ES-I3 (cell line): ENCODE measurements around the gene MYH9.
"Not testable (repeated sequence)": the region's sequence is repeated elsewhere in the genome, so short reads cannot be mapped to it uniquely, and the experiment has no call there.

Experiments
- H3K36me3 ChIP-seq: 2 replicates; pipeline ENCODE4 v1.6.1; 2013; ENCODE audit warnings: mild to moderate bottlenecking, low read length, control low read depth, moderate library complexity; ENCODE audit not compliant: insufficient read depth
- H3K4me1 ChIP-seq: 2 replicates; pipeline ENCODE4 v1.6.1; 2013; ENCODE audit warnings: mild to moderate bottlenecking, control low read depth, low read length; ENCODE audit not compliant: insufficient read depth
- H3K9ac ChIP-seq: 2 replicates; pipeline ENCODE4 v1.6.1; 2013; ENCODE audit warnings: low read depth, mild to moderate bottlenecking, low read length, moderate library complexity
- H3K9me3 ChIP-seq: 2 replicates; pipeline ENCODE4 v1.6.1; 2013; ENCODE audit warnings: mild to moderate bottlenecking, low read length, moderate library complexity; ENCODE audit not compliant: control insufficient read depth, insufficient read depth

The MYH9 gene

GRCh38 chr22:36294801-36295200 lies 93.0 kb downstream of the MYH9 start:
- Histone ChIP-seq H3K36me3 (peaks cover 68% of the 10 kb centered on the region), H3K4me1 (no peaks in the 10 kb centered on the region), H3K9ac (no peak overlapping the region), H3K9me3 (no peaks in the 10 kb centered on the region)

GRCh38 chr22:36294293-36294620 lies 93.5 kb downstream of the MYH9 start:
- peaks cover 68% of the 10 kb centered on the region for H3K36me3 ChIP-seq
- H3K9me3 ChIP-seq, result no peaks in the 10 kb centered on the region
- H3K9ac ChIP-seq, result no peak overlapping the region
- H3K4me1 ChIP-seq, result no peaks in the 10 kb centered on the region

- Histone ChIP-seq H3K9ac (no peak overlapping the region), H3K36me3 (peaks cover 65% of the 10 kb centered on the region), H3K9me3 (no peaks in the 10 kb centered on the region), H3K4me1 (no peaks in the 10 kb centered on the region)
Observed at GRCh38 chr22:36293606-36294292, 94.0 kb downstream of the MYH9 start.

- no peak overlapping the region for H3K9ac ChIP-seq
- no peaks in the 10 kb centered on the region for H3K9me3 ChIP-seq
- H3K4me1 ChIP-seq, result no peaks in the 10 kb centered on the region
- peaks cover 60% of the 10 kb centered on the region for H3K36me3 ChIP-seq
Observed at GRCh38 chr22:36292823-36293530, 94.8 kb downstream of the MYH9 start.

GRCh38 chr22:36291831-36292740 lies 95.7 kb downstream of the MYH9 start:
- Histone ChIP-seq H3K9ac (no peak overlapping the region), H3K9me3 (no peaks in the 10 kb centered on the region), H3K36me3 (peaks cover 51% of the 10 kb centered on the region), H3K4me1 (no peaks in the 10 kb centered on the region)

GRCh38 chr22:36290391-36291075 lies 97.2 kb downstream of the MYH9 start:
- not testable (repeated sequence) for H3K9ac ChIP-seq, H3K9me3 ChIP-seq, H3K4me1 ChIP-seq
- peaks cover 46% of the 10 kb centered on the region for H3K36me3 ChIP-seq

GRCh38 chr22:36289948-36290371 lies 97.8 kb downstream of the MYH9 start:
- H3K9ac ChIP-seq, H3K4me1 ChIP-seq: not testable (repeated sequence)
- H3K36me3 ChIP-seq, result peaks cover 48% of the 10 kb centered on the region

GRCh38 chr22:36289406-36289870 lies 98.3 kb downstream of the MYH9 start:
- no peak overlapping the region for H3K9ac ChIP-seq
- H3K36me3 ChIP-seq, result peaks cover 48% of the 10 kb centered on the region

More at GRCh38 chr22:36289948-36290371, 97.8 kb downstream of the MYH9 start:
- not testable (repeated sequence) for H3K9me3 ChIP-seq

GRCh38 chr22:36288571-36289405 lies 99.0 kb downstream of the MYH9 start:
- H3K9ac ChIP-seq, result no peak overlapping the region
- H3K36me3 ChIP-seq, result peaks cover 46% of the 10 kb centered on the region
- no peaks in the 10 kb centered on the region for H3K9me3 ChIP-seq
- peaks cover 3% of the 10 kb centered on the region; the same call in 1 of the 2 replicates for H3K4me1 ChIP-seq

More at GRCh38 chr22:36289406-36289870, 98.3 kb downstream of the MYH9 start:
- H3K4me1 ChIP-seq, result peaks cover 3% of the 10 kb centered on the region; the same call in 1 of the 2 replicates
- H3K9me3 ChIP-seq, result no peaks in the 10 kb centered on the region

GRCh38 chr22:36287881-36288515 lies 99.8 kb downstream of the MYH9 start:
- Histone ChIP-seq H3K36me3 (peaks cover 46% of the 10 kb centered on the region), H3K4me1 (peaks cover 3% of the 10 kb centered on the region; the same call in 1 of the 2 replicates), H3K9ac (no peak overlapping the region), H3K9me3 (no peaks in the 10 kb centered on the region)

- Histone ChIP-seq H3K4me1 (peaks cover 3% of the 10 kb centered on the region; the same call in 1 of the 2 replicates), H3K36me3 (peaks cover 43% of the 10 kb centered on the region), H3K9me3 (no peaks in the 10 kb centered on the region), H3K9ac (no peak overlapping the region)
Observed at GRCh38 chr22:36286096-36286957, 101.4 kb downstream of the MYH9 start.

- H3K4me1 ChIP-seq, result peaks cover 3% of the 10 kb centered on the region; the same call in 1 of the 2 replicates
- H3K9ac ChIP-seq, result no peak overlapping the region
- peaks cover 43% of the 10 kb centered on the region for H3K36me3 ChIP-seq
- no peaks in the 10 kb centered on the region for H3K9me3 ChIP-seq
Observed at GRCh38 chr22:36285545-36285944, 102.2 kb downstream of the MYH9 start.
